Neuronal stem cell (in vitro differentiated cells): ENCODE data around the gene CUX1.

Experiments
- DNase-seq: peaks from one replicate; pipeline ENCODE4 v3.0.0-alpha.2; 2013; ENCODE audit warnings: low spot score
- H2AFZ ChIP-seq: one replicate; pipeline ENCODE4 v1.6.1; 2013; ENCODE audit warnings: mild to moderate bottlenecking, low read length, inconsistent platforms
- H2AK5ac ChIP-seq: 2 replicates; pipeline ENCODE4 v1.6.1; 2013; ENCODE audit warnings: low read depth, mild to moderate bottlenecking, inconsistent platforms, low read length, moderate library complexity, mixed read lengths
- H2BK120ac ChIP-seq: 2 replicates; pipeline ENCODE4 v1.6.1; 2013; ENCODE audit warnings: low read depth, mild to moderate bottlenecking, inconsistent platforms, low read length, moderate library complexity, mixed read lengths
- H2BK12ac ChIP-seq: one replicate; pipeline ENCODE4 v1.6.1; 2013; ENCODE audit warnings: low read length, inconsistent platforms
- H2BK15ac ChIP-seq: 2 replicates; pipeline ENCODE4 v1.6.1; 2013; ENCODE audit warnings: mild to moderate bottlenecking, low read length, inconsistent platforms, mixed read lengths
- H2BK5ac ChIP-seq: one replicate; pipeline ENCODE4 v1.6.1; 2013; ENCODE audit warnings: inconsistent platforms, mild to moderate bottlenecking, low read length, moderate library complexity
- H3K14ac ChIP-seq: one replicate; pipeline ENCODE4 v1.6.1; 2013; ENCODE audit warnings: low read length, inconsistent platforms
- H3K18ac ChIP-seq: 2 replicates; pipeline ENCODE4 v1.6.1; 2013; ENCODE audit warnings: low read length, inconsistent platforms
- H3K23ac ChIP-seq: 2 replicates; pipeline ENCODE4 v1.6.1; 2013; ENCODE audit warnings: low read depth, mild to moderate bottlenecking, mixed read lengths, low read length, inconsistent platforms; ENCODE audit not compliant: poor library complexity
- H3K27ac ChIP-seq: replicated peaks from 3 replicates; pipeline ENCODE4 v1.5.1; 2013; ENCODE audit warnings: low read length, inconsistent platforms
- H3K27me3 ChIP-seq, 3 experiments: 2 replicates each; pipeline ENCODE4 v1.6.1; 2013; ENCODE audit warnings: low read length in 3 of 3, mild to moderate bottlenecking in 2 of 3, inconsistent platforms in 1 of 3, low read depth in 1 of 3, mixed read lengths in 1 of 3, moderate library complexity in 1 of 3; ENCODE audit not compliant: control insufficient read depth in 3 of 3, insufficient read depth in 3 of 3
- H3K36me3 ChIP-seq, 2 donors: replicated peaks in 1 of 2; 2 replicates each; pipeline ENCODE4 v1.6.1; 2013; ENCODE audit warnings: low read length in 2 of 2; ENCODE audit not compliant: control insufficient read depth in 2 of 2, insufficient read depth in 2 of 2
- H3K4ac ChIP-seq: 2 replicates; pipeline ENCODE4 v1.6.1; 2013; ENCODE audit warnings: inconsistent platforms, mild to moderate bottlenecking, low read length, moderate library complexity
- H3K4me1 ChIP-seq, 2 donors: 1 replicate in 1 of 2; 2 replicates in 1 of 2; pipeline ENCODE4 v1.6.1; 2013; ENCODE audit warnings: low read length in 2 of 2, low read depth in 1 of 2; ENCODE audit not compliant: control insufficient read depth in 2 of 2, insufficient read depth in 1 of 2
- H3K4me2 ChIP-seq: one replicate; pipeline ENCODE4 v1.6.1; 2013; ENCODE audit warnings: mild to moderate bottlenecking, low read length, inconsistent platforms; ENCODE audit not compliant: insufficient read depth, poor library complexity, severe bottlenecking
- H3K4me3 ChIP-seq, 2 donors: 2 replicates each; pipeline ENCODE4 v1.5.1; 2013; ENCODE audit warnings: low read length in 2 of 2, mild to moderate bottlenecking in 2 of 2, inconsistent platforms in 1 of 2, moderate library complexity in 1 of 2
- H3K79me1 ChIP-seq: one replicate; pipeline ENCODE4 v1.6.1; 2013; ENCODE audit warnings: low read depth, mild to moderate bottlenecking, inconsistent platforms, low read length, moderate library complexity
- H3K9ac ChIP-seq: one replicate; pipeline ENCODE4 v1.6.1; 2013; ENCODE audit warnings: mild to moderate bottlenecking, low read depth, low read length, inconsistent platforms; ENCODE audit not compliant: poor library complexity
- H3K9me3 ChIP-seq, 2 donors: replicated peaks in 1 of 2; 2 replicates each; pipeline versions ENCODE3 to v1.6.1; 2013; ENCODE audit warnings: low read length in 2 of 2, mild to moderate bottlenecking in 2 of 2, inconsistent platforms in 1 of 2, low read depth in 1 of 2, mixed read lengths in 1 of 2, moderate library complexity in 1 of 2; ENCODE audit not compliant: control insufficient read depth in 2 of 2, insufficient read depth in 1 of 2
- H4K8ac ChIP-seq: one replicate; pipeline ENCODE4 v1.6.1; 2013; ENCODE audit warnings: low read depth, mild to moderate bottlenecking, inconsistent platforms, low read length, moderate library complexity
- H4K91ac ChIP-seq: one replicate; pipeline ENCODE4 v1.6.1; 2013; ENCODE audit warnings: low read length, low read depth, mild to moderate bottlenecking, inconsistent platforms; ENCODE audit not compliant: poor library complexity
- WGBS, 2 donors: extraction: QIAGEN DNeasy Blood & Tissue Kit; methylation state at CpG; one replicate each; pipeline ENCODE4 v1.1.7; 2013; ENCODE audit warnings: missing lambda C conversion rate in 2 of 2, mixed read lengths in 1 of 2; ENCODE audit not compliant: insufficient read length in 2 of 2, insufficient replicate concordance in 1 of 2; ENCODE audit errors: extremely low coverage in 2 of 2; 5-methylcytosine and 5-hydroxymethylcytosine counted together

The CUX1 gene

DNA sequence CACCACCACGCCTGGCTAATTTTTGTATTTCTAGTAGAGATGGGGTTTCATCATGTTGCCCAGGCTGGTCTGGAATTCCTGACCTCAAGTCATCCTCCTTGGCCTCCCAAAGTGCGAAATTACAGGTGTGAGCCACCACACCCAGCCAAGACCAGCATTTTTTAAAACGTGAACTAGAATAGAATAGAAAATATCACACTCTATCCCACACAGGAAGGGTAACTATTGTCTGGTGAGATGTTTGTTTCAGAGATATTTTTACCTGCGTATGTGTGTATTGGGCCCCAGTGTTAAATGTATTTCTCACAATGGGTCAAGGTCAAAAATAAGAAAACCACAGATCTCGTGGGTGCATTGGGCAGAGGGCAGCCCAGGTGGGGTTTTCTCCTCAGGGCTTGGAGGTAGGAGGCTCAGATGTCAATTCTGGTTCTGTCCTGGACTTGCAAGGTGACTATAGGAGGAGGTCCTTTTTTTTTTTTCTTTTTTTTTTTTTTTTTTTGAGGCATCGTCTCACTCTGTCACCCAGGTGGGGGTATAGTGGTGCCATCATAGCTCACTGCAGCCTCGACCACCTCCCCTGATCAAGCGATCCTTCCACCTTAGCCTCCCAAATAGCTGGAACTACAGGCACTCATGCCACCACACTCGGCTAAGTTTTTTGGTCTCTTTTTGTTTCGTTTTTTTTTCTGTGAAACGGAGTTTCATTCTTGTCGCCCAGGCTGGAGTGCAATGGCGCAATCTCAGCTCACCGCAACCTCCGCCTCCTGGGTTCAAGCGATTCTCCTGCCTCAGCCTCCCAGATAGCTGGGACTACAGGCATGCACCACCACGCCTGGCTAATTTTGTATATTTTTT, 488.2 kb downstream of the CUX1 start:
- Histone ChIP-seq H4K91ac (no peak overlapping the region), H3K9ac (no peak overlapping the region), H3K4me3 (no peak overlapping the region), H4K8ac (peak overlapping the region; percentile 72), H3K27ac (no peak overlapping the region), H3K79me1 (peaks cover 1% of the 10 kb centered on the region), H3K23ac (no peak overlapping the region), H3K4me1 (peaks cover 5 to 16% of the 10 kb centered on the region in 2 donors), H2AFZ (no peak overlapping the region), H3K4ac (no peak overlapping the region), H2BK12ac (no peak overlapping the region), H2BK15ac (no peak overlapping the region), H2AK5ac (no peak overlapping the region), H3K4me2 (no peak overlapping the region), H2BK120ac (no peak overlapping the region), H3K14ac (no peak overlapping the region), H3K27me3 (no peaks in the 10 kb centered on the region), H2BK5ac (no peak overlapping the region), H3K9me3 (no peaks in the 10 kb centered on the region), H3K18ac (no peak overlapping the region), H3K36me3 (peaks cover 2 to 38% of the 10 kb centered on the region in 2 donors)
- no CpG with 5 or more reads among the region's 17 CpGs for WGBS, 2 donors
- no peak for DNase-seq

GRCh38 chr7:102306916-102307677, 489.7 kb downstream of the CUX1 start:
- H4K91ac ChIP-seq, result no peak overlapping the region
- peak overlapping the region; percentile 13 for H2AFZ ChIP-seq
- H3K4me1 ChIP-seq, result peaks cover 5 to 16% of the 10 kb centered on the region in 2 donors
- H3K9me3 ChIP-seq, result no peaks in the 10 kb centered on the region
- no peaks in the 10 kb centered on the region for H3K27me3 ChIP-seq
- peak overlapping the region; percentile 47 for H2BK15ac ChIP-seq
- peak overlapping the region; percentile 53 for H3K18ac ChIP-seq
- WGBS, 2 donors, result no CpG with 5 or more reads among the region's 17 CpGs
- no peak overlapping the region for H3K23ac ChIP-seq
- H3K36me3 ChIP-seq, result peaks cover 2 to 35% of the 10 kb centered on the region in 2 donors
- no peak overlapping the region for H3K14ac ChIP-seq
- peak overlapping the region; percentile 20 for H2AK5ac ChIP-seq
- no peak overlapping the region for H3K4me3 ChIP-seq
- H4K8ac ChIP-seq, result no peak overlapping the region
- H3K4ac ChIP-seq, result no peak overlapping the region
- H2BK12ac ChIP-seq, result no peak overlapping the region
- H3K9ac ChIP-seq, result no peak overlapping the region
- H2BK120ac ChIP-seq, result no peak overlapping the region
- no peak overlapping the region for H3K27ac ChIP-seq
- H2BK5ac ChIP-seq, result no peak overlapping the region
- H3K79me1 ChIP-seq, result peaks cover 1% of the 10 kb centered on the region
- no peak overlapping the region for H3K4me2 ChIP-seq
- DNase-seq, result no peak

DNA sequence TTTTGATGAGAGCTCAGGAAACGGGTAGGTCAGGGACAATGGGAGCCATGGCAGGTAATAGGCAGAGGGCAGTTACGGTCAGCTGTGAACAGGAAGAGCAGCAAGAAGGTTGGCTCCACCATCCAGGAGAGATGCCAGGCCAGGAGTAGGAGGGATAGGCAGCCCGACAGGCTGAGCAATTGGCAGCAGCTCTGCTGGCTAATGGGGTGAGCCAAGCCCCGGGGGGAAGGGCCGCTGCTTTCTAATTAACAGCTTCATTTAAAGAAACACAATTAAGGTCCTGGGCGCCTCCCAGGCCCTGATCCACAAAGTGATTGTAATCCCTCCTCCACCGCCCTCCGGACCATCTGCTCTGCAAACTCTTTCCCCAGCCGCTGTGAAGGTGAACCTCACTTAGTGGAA, 493.0 kb downstream of the CUX1 start:
- WGBS, 2 donors, result no CpG with 5 or more reads among the region's 9 CpGs
- H2BK5ac ChIP-seq, result no peak overlapping the region
- H3K27ac ChIP-seq, result peak overlapping the region; percentile 27
- H3K9ac ChIP-seq, result no peak overlapping the region
- no peak for DNase-seq
- H4K91ac ChIP-seq, result no peak overlapping the region
- no peak overlapping the region for H3K18ac ChIP-seq
- H3K4me3 ChIP-seq, result peak overlapping the region in 1 of 2 donors; percentile 59
- H2BK15ac ChIP-seq, result no peak overlapping the region
- no peak overlapping the region for H3K23ac ChIP-seq
- no peak overlapping the region for H3K4ac ChIP-seq
- H2BK120ac ChIP-seq, result no peak overlapping the region
- no peaks in the 10 kb centered on the region for H3K9me3 ChIP-seq
- H3K4me2 ChIP-seq, result no peak overlapping the region
- no peak overlapping the region for H2BK12ac ChIP-seq
- H3K14ac ChIP-seq, result no peak overlapping the region
- no peak overlapping the region for H4K8ac ChIP-seq
- peaks cover 3% of the 10 kb centered on the region for H3K79me1 ChIP-seq
- H3K27me3 ChIP-seq, result no peaks in the 10 kb centered on the region
- H3K36me3 ChIP-seq, result peaks cover 5 to 46% of the 10 kb centered on the region in 2 donors
- H2AK5ac ChIP-seq, result no peak overlapping the region
- peaks cover 5 to 16% of the 10 kb centered on the region in 2 donors for H3K4me1 ChIP-seq
- no peak overlapping the region for H2AFZ ChIP-seq

GRCh38 chr7:102312317-102312716, 494.9 kb downstream of the CUX1 start:
- peaks cover 3% of the 10 kb centered on the region for H3K79me1 ChIP-seq
- H4K91ac ChIP-seq, result no peak overlapping the region
- no peaks in the 10 kb centered on the region for H3K9me3 ChIP-seq
- no peak overlapping the region for H2AK5ac ChIP-seq
- H3K4me3 ChIP-seq, result no peak overlapping the region
- H3K27me3 ChIP-seq, result no peaks in the 10 kb centered on the region
- H3K4me2 ChIP-seq, result no peak overlapping the region
- H4K8ac ChIP-seq, result no peak overlapping the region
- H3K18ac ChIP-seq, result no peak overlapping the region
- no peak overlapping the region for H2BK5ac ChIP-seq
- no peak overlapping the region for H2AFZ ChIP-seq
- H3K4me1 ChIP-seq, result peaks cover 0 to 7% of the 10 kb centered on the region in 2 donors
- no peak overlapping the region for H3K27ac ChIP-seq
- H3K36me3 ChIP-seq, result peaks cover 5 to 54% of the 10 kb centered on the region in 2 donors
- no peak overlapping the region for H2BK120ac ChIP-seq
- WGBS, 2 donors, result no CpG with 5 or more reads among the region's 2 CpGs
- no peak overlapping the region for H2BK15ac ChIP-seq
- no peak overlapping the region for H3K4ac ChIP-seq
- no peak overlapping the region for H3K23ac ChIP-seq
- H2BK12ac ChIP-seq, result no peak overlapping the region
- no peak overlapping the region for H3K9ac ChIP-seq
- DNase-seq, result no peak
- H3K14ac ChIP-seq, result no peak overlapping the region
